Left lung (tissue), 10 donors: ENCODE results near the gene ADCY2. TPM values are rescaled to one million over a fixed set of nuclear protein-coding genes. Genes with fewer than 3 reads are reported as not detected.

Source experiments
- ATAC-seq: fragments of 200-7000 bp; cut with Tn5 transposase; one replicate; pipeline ENCODE4 v1.9.1; 2020; ENCODE audit warnings: moderate library complexity
- DNase-seq, 4 donors: peaks; one replicate each; pipeline ENCODE4 v3.0.0-alpha.2; 2013 to 2020
- H3K27ac ChIP-seq, 2 donors: fragments of 200-600 bp; sonication (generic) in 1 of 2; one replicate each; pipeline versions ENCODE4 v1.5.0 to v1.8.0; 2020 to 2021
- H3K27me3 ChIP-seq, 2 donors: fragments of 200-600 bp; sonication (generic) in 1 of 2; one replicate each; pipeline versions ENCODE4 v1.5.0 to v1.8.0; 2020 to 2021
- H3K36me3 ChIP-seq, 2 donors: fragments of 200-600 bp; sonication (generic) in 1 of 2; one replicate each; pipeline versions ENCODE4 v1.5.0 to v1.8.0; 2020 to 2021
- H3K4me1 ChIP-seq, 2 donors: fragments of 200-600 bp; one replicate each; pipeline ENCODE4 v1.8.0; 2021
- H3K4me3 ChIP-seq, 2 donors: fragments of 200-600 bp; sonication (generic) in 1 of 2; one replicate each; pipeline versions ENCODE4 v1.5.0 to v1.8.0; 2020 to 2021; ENCODE audit warnings: mild to moderate bottlenecking in 1 of 2
- H3K9me3 ChIP-seq, 2 donors: fragments of 200-600 bp; sonication (generic) in 1 of 2; one replicate each; pipeline versions ENCODE4 v1.5.0 to v1.8.0; 2020 to 2021
- intact Hi-C, 2 donors: fragments of 100-400 bp; cut with DNase I; formaldehyde crosslinking; loops; one replicate each; pipeline versions ENCODE4 v1.11.2 to v1.14.2; 2022
- polyA plus RNA-seq, 6 donors: library from polyadenylated mRNA; unstranded; fragments of 120-200 nt; gene quantifications; one replicate each; pipeline ENCODE4 v1.2.1, GENCODE V29; 2013; ENCODE audit not compliant: insufficient read length in 6 of 6
- total RNA-seq, 2 donors: library from RNA; stranded (reverse); fragmentation: NEBNext Ultra II Directional; extraction: Animal tissue kit (Norgen Biotek cat#: 25700); gene quantifications; one replicate each; pipeline ENCODE4 v1.2.1, GENCODE V29; 2021
- TF ChIP-seq, protein P1 (sequence below), 2 donors: fragments of 200-600 bp; sonication (generic) in 1 of 2; IDR thresholded peaks; one replicate each; pipeline versions ENCODE4 v1.5.0 to v1.8.0; 2021; ENCODE audit warnings: antibody characterized with exemption in 2 of 2
- donor health status: DM: no; HTN: yes; CAD: no.
- donor health status: DM: no; HTN: no; CAD: no.

ADCY2 gene
- total and polyA plus RNA-seq, 8 donors = 0.34 to 14.0 (median 9.6) TPM

DNA sequence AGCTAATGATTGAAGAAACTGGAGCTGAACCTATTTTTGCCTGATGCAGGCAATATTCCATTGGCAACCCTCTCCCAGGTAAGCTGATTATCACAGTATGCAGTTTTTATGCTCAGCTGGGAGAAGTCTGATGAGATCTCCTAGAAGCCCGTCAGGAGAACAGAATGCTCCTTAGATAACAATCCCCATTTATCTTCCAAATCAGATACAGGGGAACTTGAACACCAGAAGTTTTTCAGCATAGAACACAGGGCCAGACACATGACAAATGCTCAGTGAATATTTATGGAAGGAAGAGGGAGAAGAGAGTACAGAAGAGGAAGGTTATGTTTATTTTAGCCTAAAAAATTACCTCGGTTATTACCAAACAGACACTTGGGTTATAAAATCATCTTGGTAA is 417.1 kb downstream of the ADCY2 start:
- no peak overlapping the region for H3K4me3 ChIP-seq
- H3K27ac ChIP-seq = no peak overlapping the region
- no peaks in the 10 kb centered on the region for H3K9me3 ChIP-seq
- peaks cover 0 to 19% of the 10 kb centered on the region in 2 donors for H3K27me3 ChIP-seq
- ATAC-seq (no peak), DNase-seq (no peak)
- peaks cover 0 to 12% of the 10 kb centered on the region in 2 donors for H3K4me1 ChIP-seq
- no peaks in the 10 kb centered on the region for H3K36me3 ChIP-seq
- intact Hi-C loops = no loop called here
- TF ChIP-seq, protein P1, sequence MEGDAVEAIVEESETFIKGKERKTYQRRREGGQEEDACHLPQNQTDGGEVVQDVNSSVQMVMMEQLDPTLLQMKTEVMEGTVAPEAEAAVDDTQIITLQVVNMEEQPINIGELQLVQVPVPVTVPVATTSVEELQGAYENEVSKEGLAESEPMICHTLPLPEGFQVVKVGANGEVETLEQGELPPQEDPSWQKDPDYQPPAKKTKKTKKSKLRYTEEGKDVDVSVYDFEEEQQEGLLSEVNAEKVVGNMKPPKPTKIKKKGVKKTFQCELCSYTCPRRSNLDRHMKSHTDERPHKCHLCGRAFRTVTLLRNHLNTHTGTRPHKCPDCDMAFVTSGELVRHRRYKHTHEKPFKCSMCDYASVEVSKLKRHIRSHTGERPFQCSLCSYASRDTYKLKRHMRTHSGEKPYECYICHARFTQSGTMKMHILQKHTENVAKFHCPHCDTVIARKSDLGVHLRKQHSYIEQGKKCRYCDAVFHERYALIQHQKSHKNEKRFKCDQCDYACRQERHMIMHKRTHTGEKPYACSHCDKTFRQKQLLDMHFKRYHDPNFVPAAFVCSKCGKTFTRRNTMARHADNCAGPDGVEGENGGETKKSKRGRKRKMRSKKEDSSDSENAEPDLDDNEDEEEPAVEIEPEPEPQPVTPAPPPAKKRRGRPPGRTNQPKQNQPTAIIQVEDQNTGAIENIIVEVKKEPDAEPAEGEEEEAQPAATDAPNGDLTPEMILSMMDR (IDR thresholded peaks at IDR 0.05) = no peak

DNA sequence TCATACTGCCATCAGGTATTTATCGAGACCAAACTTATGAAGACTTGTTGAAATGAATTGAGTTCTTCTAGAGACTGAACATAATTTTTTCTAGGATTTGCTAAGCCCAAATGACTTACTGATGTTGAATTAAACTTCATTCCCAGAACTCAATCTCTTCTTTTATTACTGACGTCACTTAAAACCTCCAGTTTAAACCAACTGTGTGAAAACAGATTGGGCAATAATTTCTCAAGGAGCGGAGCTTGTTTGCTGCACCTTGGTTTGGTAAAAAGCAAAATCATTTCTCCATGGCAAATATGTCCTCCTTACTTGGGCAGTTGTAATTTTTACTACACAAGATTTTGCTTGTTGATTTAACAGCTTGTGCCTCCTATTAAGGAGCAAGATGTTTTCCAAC is 417.6 kb downstream of the ADCY2 start:
- TF ChIP-seq, protein P1 (IDR thresholded peaks at IDR 0.05) = no peak
- Histone ChIP-seq H3K4me1 (peaks cover 0 to 12% of the 10 kb centered on the region in 2 donors), H3K27me3 (peaks cover 0 to 19% of the 10 kb centered on the region in 2 donors), H3K27ac (no peak overlapping the region), H3K4me3 (no peak overlapping the region), H3K9me3 (no peaks in the 10 kb centered on the region), H3K36me3 (no peaks in the 10 kb centered on the region)
- DNase-seq (no peak), ATAC-seq (peak; percentile 21)
- intact Hi-C loops = no loop called here

DNA sequence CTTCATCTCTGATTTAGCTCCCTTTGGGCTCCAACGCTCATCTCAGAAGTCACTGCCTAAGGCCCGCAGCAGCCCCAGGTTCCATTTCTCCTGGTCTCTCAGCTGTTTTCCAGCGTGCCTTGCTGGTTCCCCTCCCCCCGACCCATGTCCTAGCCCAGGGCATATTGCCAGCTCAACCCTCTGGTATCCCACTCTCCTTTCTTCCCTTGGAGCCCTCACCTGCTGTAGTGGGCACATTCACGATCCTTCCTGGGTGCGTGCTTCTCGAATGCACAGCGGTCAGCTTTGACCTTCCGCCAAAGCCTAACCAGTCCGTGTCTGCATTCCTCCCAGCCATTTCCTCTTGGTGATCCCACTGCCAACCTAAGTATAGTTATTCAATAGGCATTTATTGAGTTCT is 418.9 kb downstream of the ADCY2 start:
- TF ChIP-seq, protein P1 (IDR thresholded peaks at IDR 0.05) = no peak
- no peaks in the 10 kb centered on the region for H3K9me3 ChIP-seq
- no peaks in the 10 kb centered on the region for H3K36me3 ChIP-seq
- H3K4me3 ChIP-seq = no peak overlapping the region
- no peak for DNase-seq
- no peak overlapping the region for H3K27ac ChIP-seq
- H3K4me1 ChIP-seq = peaks cover 0 to 12% of the 10 kb centered on the region in 2 donors
- intact Hi-C loops = no loop called here
- ATAC-seq = no peak
- H3K27me3 ChIP-seq = peaks cover 0 to 19% of the 10 kb centered on the region in 2 donors

DNA sequence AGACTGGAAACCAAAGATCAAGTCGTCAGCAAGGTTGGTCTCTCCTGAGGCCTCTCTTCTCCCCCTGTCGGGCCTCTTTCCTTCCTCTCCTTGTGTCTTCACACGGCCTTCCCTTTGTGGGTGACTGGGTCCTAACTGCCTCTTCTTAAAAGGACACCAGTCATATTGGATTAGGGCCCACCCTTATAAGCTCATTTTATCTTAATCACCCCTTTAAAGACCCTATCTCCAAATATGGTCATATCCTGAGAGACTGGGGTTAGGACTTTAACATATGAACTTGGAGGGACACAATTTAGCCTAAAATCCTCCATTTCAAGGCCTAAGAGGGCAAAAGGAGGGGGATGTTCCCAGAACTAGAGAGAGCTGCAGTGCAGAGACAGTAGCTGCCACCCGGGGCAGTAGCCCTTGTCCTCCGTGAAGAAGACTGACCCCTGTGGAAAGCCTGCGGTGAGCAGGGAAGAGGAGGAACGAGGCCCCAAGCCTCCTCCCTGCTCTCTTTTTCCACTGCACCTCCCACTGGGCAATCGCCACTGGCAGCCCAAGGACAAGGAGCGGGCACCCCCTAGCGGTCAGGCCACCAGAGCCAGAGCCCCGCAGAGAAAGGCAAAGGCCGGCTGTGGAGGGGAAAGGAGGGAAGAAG is 420.1 kb downstream of the ADCY2 start:
- intact Hi-C loops = no loop called here
- Histone ChIP-seq H3K27ac (no peak overlapping the region), H3K9me3 (no peaks in the 10 kb centered on the region), H3K4me3 (no peak overlapping the region), H3K36me3 (no peaks in the 10 kb centered on the region), H3K4me1 (peaks cover 0 to 12% of the 10 kb centered on the region in 2 donors), H3K27me3 (peaks cover 0 to 19% of the 10 kb centered on the region in 2 donors)
- ATAC-seq (peak; percentile 99), DNase-seq (peak; percentile 54 to 94 (median 79))
- TF ChIP-seq, protein P1 (IDR thresholded peaks at IDR 0.05) = peak; percentile 85 to 90

DNA sequence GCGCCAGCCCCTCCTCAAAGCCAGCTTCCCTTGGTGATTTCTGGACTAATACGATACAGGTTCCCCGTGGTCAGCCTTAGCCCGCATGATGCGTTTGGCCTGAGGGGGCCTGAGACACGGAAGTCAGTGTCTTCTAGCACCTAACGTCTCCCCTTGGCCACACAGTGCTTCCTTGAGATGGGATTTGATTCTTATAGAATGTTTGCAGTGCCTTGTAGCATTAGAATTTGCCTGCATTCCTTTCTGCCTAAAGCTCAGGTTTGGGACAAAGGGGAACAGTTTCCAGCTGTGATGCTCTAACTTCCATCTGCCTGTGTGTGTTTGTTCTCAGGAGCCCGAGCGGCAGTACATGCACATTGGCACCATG is 420.6 kb downstream of the ADCY2 start:
- Histone ChIP-seq H3K9me3 (no peaks in the 10 kb centered on the region), H3K36me3 (no peaks in the 10 kb centered on the region), H3K27ac (no peak overlapping the region), H3K4me3 (no peak overlapping the region), H3K4me1 (peaks cover 0 to 12% of the 10 kb centered on the region in 2 donors), H3K27me3 (peaks cover 0 to 19% of the 10 kb centered on the region in 2 donors)
- intact Hi-C loops = no loop called here
- no peak for DNase-seq
- TF ChIP-seq, protein P1 (IDR thresholded peaks at IDR 0.05) = peak in 1 of 2 donors; percentile 36
- ATAC-seq = peak; percentile 10
